Esophagus (tissue), 2 donors: Measurements from ENCODE around the gene FXYD7. TPM values are rescaled to one million over a fixed set of nuclear protein-coding genes. Genes with fewer than 3 reads are reported as not detected.

ENCODE experiments used
- H3K27ac ChIP-seq, 2 donors: one replicate each; pipeline ENCODE4 v1.5.1; 2013; ENCODE audit warnings: low read depth in 2 of 2, mild to moderate bottlenecking in 2 of 2, inconsistent platforms in 1 of 2, low read length in 1 of 2, moderate library complexity in 1 of 2
- H3K27me3 ChIP-seq, 2 donors: one replicate each; pipeline ENCODE4 v1.6.1; 2013; ENCODE audit warnings: low read length in 2 of 2, control low read depth in 1 of 2, mild to moderate bottlenecking in 1 of 2; ENCODE audit not compliant: insufficient read depth in 2 of 2, control insufficient read depth in 1 of 2
- H3K36me3 ChIP-seq, 2 donors: one replicate each; pipeline ENCODE4 v1.6.1; 2013; ENCODE audit warnings: low read length in 1 of 2; ENCODE audit not compliant: control insufficient read depth in 2 of 2, insufficient read depth in 2 of 2
- H3K4me1 ChIP-seq, 2 donors: one replicate each; pipeline ENCODE4 v1.6.1; 2013; ENCODE audit warnings: low read length in 1 of 2; ENCODE audit not compliant: control insufficient read depth in 2 of 2, insufficient read depth in 2 of 2
- H3K4me3 ChIP-seq, 2 donors: one replicate each; pipeline ENCODE4 v1.5.1; 2013; ENCODE audit warnings: low read length in 2 of 2, mild to moderate bottlenecking in 2 of 2, low read depth in 1 of 2, moderate library complexity in 1 of 2
- H3K9me3 ChIP-seq, 2 donors: one replicate each; pipeline ENCODE4 v1.6.1; 2013; ENCODE audit warnings: mild to moderate bottlenecking in 2 of 2, low read depth in 1 of 2, low read length in 1 of 2, moderate library complexity in 1 of 2; ENCODE audit not compliant: control insufficient read depth in 2 of 2, insufficient read depth in 1 of 2
- WGBS, 2 donors: extraction: QIAGEN DNeasy Blood & Tissue Kit; methylation state at CpG; one replicate each; pipeline ENCODE4 v1.1.7; 2013; 5-methylcytosine and 5-hydroxymethylcytosine counted together
- polyA plus RNA-seq, 2 donors: library from polyadenylated mRNA; stranded (reverse); fragments of 200-250 nt; gene quantifications; one replicate each; pipeline ENCODE4 v1.2.3, GENCODE V29; 2013
- donor health status: healthy with polysubstance abuse.
- donor health status: Bipolar disorder and iron deficiency.

FXYD7 gene
- polyA plus RNA-seq, 2 donors = 0.09 to 0.14 TPM

GRCh38 chr19:35117799-35118198, 25.3 kb upstream of the FXYD7 start:
- Histone ChIP-seq H3K4me1 (peaks cover 3 to 30% of the 10 kb centered on the region in 2 donors), H3K9me3 (no peaks in the 10 kb centered on the region), H3K36me3 (peaks cover 0 to 5% of the 10 kb centered on the region in 2 donors), H3K4me3 (peak overlapping the region; percentile 23 to 74), H3K27me3 (no peaks in the 10 kb centered on the region), H3K27ac (peak overlapping the region; percentile 96 to 97)
- WGBS, 2 donors = 51 to 61% methylated on average over 11 of the region's 11 CpGs

GRCh38 chr19:35118268-35119020, 24.6 kb upstream of the FXYD7 start:
- Histone ChIP-seq H3K4me3 (peak overlapping the region; percentile 40 to 74), H3K27me3 (no peaks in the 10 kb centered on the region), H3K36me3 (peaks cover 0 to 5% of the 10 kb centered on the region in 2 donors), H3K4me1 (peaks cover 0 to 31% of the 10 kb centered on the region in 2 donors), H3K27ac (peak overlapping the region; percentile 96 to 97), H3K9me3 (no peaks in the 10 kb centered on the region)
- 54% methylated on average over 13 of the region's 13 CpGs for WGBS, 2 donors

- peaks cover 0 to 35% of the 10 kb centered on the region in 2 donors for H3K4me1 ChIP-seq
- peak overlapping the region; percentile 91 to 97 for H3K27ac ChIP-seq
- H3K27me3 ChIP-seq = no peaks in the 10 kb centered on the region
- peak overlapping the region; percentile 40 to 74 for H3K4me3 ChIP-seq
- 44 to 49% methylated on average over 12 to 14 of the region's 14 CpGs for WGBS, 2 donors
- peaks cover 0 to 5% of the 10 kb centered on the region in 2 donors for H3K36me3 ChIP-seq
- H3K9me3 ChIP-seq = no peaks in the 10 kb centered on the region
Observed at GRCh38 chr19:35119091-35119490, 24.0 kb upstream of the FXYD7 start.

GRCh38 chr19:35119578-35120155, 23.4 kb upstream of the FXYD7 start:
- Histone ChIP-seq H3K27me3 (no peaks in the 10 kb centered on the region), H3K4me3 (peak overlapping the region in 1 of 2 donors; percentile 40), H3K9me3 (no peaks in the 10 kb centered on the region), H3K27ac (peak overlapping the region; percentile 91 to 97), H3K36me3 (peaks cover 0 to 5% of the 10 kb centered on the region in 2 donors), H3K4me1 (peaks cover 0 to 39% of the 10 kb centered on the region in 2 donors)
- WGBS, 2 donors = 55 to 75% methylated on average over 9 of the region's 9 CpGs

- Histone ChIP-seq H3K27me3 (no peaks in the 10 kb centered on the region), H3K4me1 (peaks cover 5 to 39% of the 10 kb centered on the region in 2 donors), H3K36me3 (peaks cover 0 to 5% of the 10 kb centered on the region in 2 donors), H3K4me3 (no peak overlapping the region), H3K27ac (peak overlapping the region; percentile 83 to 91), H3K9me3 (no peaks in the 10 kb centered on the region)
- 34 to 46% methylated on average over 7 of the region's 7 CpGs for WGBS, 2 donors
Observed at GRCh38 chr19:35120492-35120891, 22.6 kb upstream of the FXYD7 start.

- Histone ChIP-seq H3K4me3 (no peak overlapping the region), H3K36me3 (peaks cover 0 to 5% of the 10 kb centered on the region in 2 donors), H3K9me3 (no peaks in the 10 kb centered on the region), H3K27me3 (no peaks in the 10 kb centered on the region), H3K27ac (peak overlapping the region; percentile 83 to 91), H3K4me1 (peaks cover 5 to 43% of the 10 kb centered on the region in 2 donors)
- WGBS, 2 donors = 46 to 67% methylated on average over 7 of the region's 7 CpGs
Observed at GRCh38 chr19:35120898-35121297, 22.2 kb upstream of the FXYD7 start.

GRCh38 chr19:35122687-35123551, 20.1 kb upstream of the FXYD7 start:
- WGBS, 2 donors = 51 to 74% methylated on average over 19 of the region's 19 CpGs
- Histone ChIP-seq H3K4me3 (no peak overlapping the region), H3K27ac (peak overlapping the region; percentile 87 to 90), H3K4me1 (peaks cover 5 to 52% of the 10 kb centered on the region in 2 donors), H3K27me3 (no peaks in the 10 kb centered on the region), H3K9me3 (no peaks in the 10 kb centered on the region), H3K36me3 (peaks cover 0 to 5% of the 10 kb centered on the region in 2 donors)

GRCh38 chr19:35123573-35123972, 19.5 kb upstream of the FXYD7 start:
- Histone ChIP-seq H3K27me3 (no peaks in the 10 kb centered on the region), H3K4me1 (peaks cover 5 to 51% of the 10 kb centered on the region in 2 donors), H3K36me3 (peaks cover 0 to 5% of the 10 kb centered on the region in 2 donors), H3K27ac (peak overlapping the region; percentile 87 to 90), H3K4me3 (no peak overlapping the region), H3K9me3 (no peaks in the 10 kb centered on the region)
- 48 to 60% methylated on average over 5 of the region's 5 CpGs for WGBS, 2 donors
